WTC11 (cell line): Measurements from ENCODE around the gene SNRPF.

Source experiments
- ARID4B ChIP-seq: sonication (generic); formaldehyde crosslinking; IDR thresholded peaks from 2 replicates; pipeline ENCODE4 v1.8.0; 2023; ENCODE audit warnings: missing genetic modification reagents, mild to moderate bottlenecking, borderline replicate concordance
- CTCF ChIP-seq: fragments of 200-600 bp; IDR thresholded peaks from 2 replicates; pipeline ENCODE4 v1.8.0; 2022; ENCODE audit warnings: antibody characterized with exemption
- ERG ChIP-seq: fragments of 250-450 bp; sonication (Bioruptor Pico); IDR thresholded peaks from 2 replicates; pipeline ENCODE4 v1.8.0; 2021; ENCODE audit warnings: mild to moderate bottlenecking
- ETV6 ChIP-seq: sonication (generic); formaldehyde crosslinking; IDR thresholded peaks from 2 replicates; pipeline ENCODE4 v1.8.1; 2022; ENCODE audit warnings: mild to moderate bottlenecking, missing genetic modification reagents
- MAX ChIP-seq: sonication (generic); formaldehyde crosslinking; IDR thresholded peaks from 2 replicates; pipeline ENCODE4 v1.8.0; 2022; ENCODE audit warnings: mild to moderate bottlenecking, missing genetic modification reagents
- NR2C2 ChIP-seq: sonication (generic); formaldehyde crosslinking; IDR thresholded peaks from 2 replicates; pipeline ENCODE4 v1.8.0; 2022; ENCODE audit warnings: mild to moderate bottlenecking, missing genetic modification reagents
- ZNF121 ChIP-seq: sonication (generic); formaldehyde crosslinking; IDR thresholded peaks from 2 replicates; pipeline ENCODE4 v1.8.0; 2023; ENCODE audit warnings: missing genetic modification reagents
- ZSCAN18 ChIP-seq: fragments of 250-450 bp; sonication (Bioruptor Pico); IDR thresholded peaks from 2 replicates; pipeline ENCODE4 v2.1.2; 2022; ENCODE audit warnings: mild to moderate bottlenecking, moderate library complexity

- TF ChIP-seq CTCF (no peak), ARID4B (no peak), ETV6 (no peak), ZNF121 (no peak), NR2C2 (CRISPR knock-in tag) (no peak), ERG (no peak), MAX (CRISPR knock-in tag) (no peak), ZSCAN18 (CRISPR knock-in tag) (no peak)
These were observed 49.6 kb upstream of the SNRPF start for GRCh38 chr12:95809000-95809680.
